ENCODE measurements around the gene TMEM204.

GRCh38 chr16:1525871-1526607 lies 7.4 kb upstream of the TMEM204 start:
- no peak for TF ChIP-seq TAF1 (IDR thresholded peaks at IDR 0.05; ENCODE audit: borderline replicate concordance, insufficient read depth, low read length)
- TF ChIP-seq REST (IDR thresholded peaks at IDR 0.05; ENCODE audit: insufficient read depth in 1 of 2, low read depth in 2 of 2, low read length in 2 of 2): no peak
- no peak for TF ChIP-seq POLR2AphosphoS5 (IDR thresholded peaks at IDR 0.05; ENCODE audit: low read depth, low read length)

Measured in PFSK-1 (cell line).